Measurements from ENCODE around the gene AP2B1.

AP2B1 gene

GRCh38 chr17:35666070-35666469 lies 78.9 kb downstream of the AP2B1 start:
- no peak for TF ChIP-seq CTCF (IDR thresholded peaks at IDR 0.05; ENCODE audit: low read depth, low read length, poor library complexity, severe bottlenecking)
- no peak for TF ChIP-seq EZH2phosphoT487 (IDR thresholded peaks at IDR 0.05; ENCODE audit: borderline replicate concordance, low read length)
- peaks cover 15% of the 10 kb centered on the region for H3K36me3 ChIP-seq (ENCODE audit: control insufficient read depth, low read length)
- no peaks in the 10 kb centered on the region for H3K4me1 ChIP-seq (ENCODE audit: control insufficient read depth, low read length)
- H3F3A ChIP-seq (ENCODE audit: control insufficient read depth, insufficient read depth), result no peaks in the 10 kb centered on the region
- no peak overlapping the region for H3K4me3 ChIP-seq (ENCODE audit: low read length)
- no peak overlapping the region for H3K27ac ChIP-seq (ENCODE audit: low read depth, low read length)
- H3K27me3 ChIP-seq (ENCODE audit: control insufficient read depth, low read length), result no peaks in the 10 kb centered on the region
- no peaks in the 10 kb centered on the region for H3K9me2 ChIP-seq (replicated peaks; ENCODE audit: control insufficient read depth, low read length)
- H3K79me2 ChIP-seq (ENCODE audit: control insufficient read depth, low read length), result no peaks in the 10 kb centered on the region
- H3K4me2 ChIP-seq (ENCODE audit: low read length), result no peak overlapping the region
- no peaks in the 10 kb centered on the region for H3K9me3 ChIP-seq (ENCODE audit: control insufficient read depth, insufficient read depth, low read length)
- H4K20me1 ChIP-seq (ENCODE audit: control insufficient read depth, insufficient read depth, low read depth, low read length), result no peaks in the 10 kb centered on the region

DNA sequence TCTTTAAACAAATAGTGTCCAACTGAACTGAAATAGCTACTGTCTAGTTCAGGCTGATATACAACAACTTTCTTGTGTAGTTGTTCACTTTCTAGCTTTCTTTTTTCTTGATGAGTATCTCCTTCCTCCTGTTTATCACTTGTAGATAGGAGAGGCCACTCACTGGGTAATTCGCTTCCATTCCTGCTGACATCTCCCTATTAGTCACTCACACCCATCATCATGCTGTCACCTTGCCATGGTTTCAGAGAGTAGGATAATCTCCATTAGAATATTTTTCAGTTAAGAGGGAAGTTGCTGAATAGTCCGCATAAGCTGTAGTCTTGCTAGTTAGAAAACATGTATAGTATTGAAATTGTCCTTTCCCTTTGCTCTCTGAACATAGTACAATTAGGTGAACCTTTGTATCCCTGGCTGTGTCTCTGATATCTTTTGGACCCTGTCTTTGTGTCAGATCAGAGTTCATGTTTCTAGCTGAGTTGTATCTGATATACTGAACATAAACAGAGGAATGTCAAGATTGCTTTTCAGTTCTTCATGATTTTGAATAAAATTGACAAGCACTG lies 79.9 kb downstream of the AP2B1 start:
- Histone ChIP-seq H3K27ac (ENCODE audit: low read depth, low read length) (no peak overlapping the region), H3F3A (ENCODE audit: control insufficient read depth, insufficient read depth) (no peaks in the 10 kb centered on the region), H4K20me1 (ENCODE audit: control insufficient read depth, insufficient read depth, low read depth, low read length) (no peaks in the 10 kb centered on the region), H3K36me3 (ENCODE audit: control insufficient read depth, low read length) (peaks cover 20% of the 10 kb centered on the region), H3K27me3 (ENCODE audit: control insufficient read depth, low read length) (no peaks in the 10 kb centered on the region), H3K9me2 (replicated peaks; ENCODE audit: control insufficient read depth, low read length) (no peaks in the 10 kb centered on the region), H3K4me2 (ENCODE audit: low read length) (no peak overlapping the region), H3K79me2 (ENCODE audit: control insufficient read depth, low read length) (no peaks in the 10 kb centered on the region), H3K4me1 (ENCODE audit: control insufficient read depth, low read length) (no peaks in the 10 kb centered on the region), H3K4me3 (ENCODE audit: low read length) (no peak overlapping the region), H3K9me3 (ENCODE audit: control insufficient read depth, insufficient read depth, low read length) (no peaks in the 10 kb centered on the region)
- TF ChIP-seq CTCF (IDR thresholded peaks at IDR 0.05; ENCODE audit: low read depth, low read length, poor library complexity, severe bottlenecking) (no peak), EZH2phosphoT487 (IDR thresholded peaks at IDR 0.05; ENCODE audit: borderline replicate concordance, low read length) (no peak)

DNA sequence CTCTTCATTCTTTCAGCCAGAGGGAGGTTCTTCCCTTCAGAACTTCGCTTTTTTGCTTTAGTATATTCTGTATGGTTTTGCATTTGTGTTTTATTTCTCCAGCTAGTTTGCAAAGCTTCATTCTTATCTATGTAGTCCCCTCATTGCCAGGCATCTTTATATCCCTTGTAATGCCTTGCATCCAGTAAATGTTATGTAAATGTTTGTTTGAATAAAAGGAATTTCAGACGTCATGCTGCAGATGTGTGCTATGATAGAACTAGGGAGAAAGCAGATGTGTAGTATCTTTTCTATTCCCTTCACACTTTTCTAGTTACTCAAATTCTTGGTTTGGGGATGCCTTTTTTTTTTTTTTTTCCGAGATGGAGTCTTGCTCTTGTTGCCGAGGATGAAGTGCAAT lies 81.7 kb downstream of the AP2B1 start:
- no peaks in the 10 kb centered on the region for H3K9me2 ChIP-seq (replicated peaks; ENCODE audit: control insufficient read depth, low read length)
- peaks cover 16% of the 10 kb centered on the region for H3K36me3 ChIP-seq (ENCODE audit: control insufficient read depth, low read length)
- no peaks in the 10 kb centered on the region for H3K4me1 ChIP-seq (ENCODE audit: control insufficient read depth, low read length)
- H3K4me3 ChIP-seq (ENCODE audit: low read length), result no peak overlapping the region
- no peaks in the 10 kb centered on the region for H3F3A ChIP-seq (ENCODE audit: control insufficient read depth, insufficient read depth)
- TF ChIP-seq CTCF (IDR thresholded peaks at IDR 0.05; ENCODE audit: low read depth, low read length, poor library complexity, severe bottlenecking) (no peak), EZH2phosphoT487 (IDR thresholded peaks at IDR 0.05; ENCODE audit: borderline replicate concordance, low read length) (no peak)
- H3K27me3 ChIP-seq (ENCODE audit: control insufficient read depth, low read length), result no peaks in the 10 kb centered on the region
- no peaks in the 10 kb centered on the region for H4K20me1 ChIP-seq (ENCODE audit: control insufficient read depth, insufficient read depth, low read depth, low read length)
- no peak overlapping the region for H3K27ac ChIP-seq (ENCODE audit: low read depth, low read length)
- H3K79me2 ChIP-seq (ENCODE audit: control insufficient read depth, low read length), result no peaks in the 10 kb centered on the region
- H3K4me2 ChIP-seq (ENCODE audit: low read length), result no peak overlapping the region
- H3K9me3 ChIP-seq (ENCODE audit: control insufficient read depth, insufficient read depth, low read length), result no peaks in the 10 kb centered on the region

Measured in DOHH2 (cell line).